GM18505 (cell line): ENCODE results near the gene PTPRR.

Experiments used
- ATAC-seq: cut with Tn5 transposase; IDR thresholded peaks from one replicate; pipeline ENCODE4 v1.9.1; 2021; ENCODE audit not compliant: unreplicated experiment
- POLR2A ChIP-seq: IDR thresholded peaks from 4 replicates; pipeline ENCODE4 v1.6.1; 2011; ENCODE audit warnings: borderline replicate concordance; ENCODE audit not compliant: insufficient read depth, insufficient read length; ENCODE audit errors: extremely low read depth

Gene PTPRR

DNA sequence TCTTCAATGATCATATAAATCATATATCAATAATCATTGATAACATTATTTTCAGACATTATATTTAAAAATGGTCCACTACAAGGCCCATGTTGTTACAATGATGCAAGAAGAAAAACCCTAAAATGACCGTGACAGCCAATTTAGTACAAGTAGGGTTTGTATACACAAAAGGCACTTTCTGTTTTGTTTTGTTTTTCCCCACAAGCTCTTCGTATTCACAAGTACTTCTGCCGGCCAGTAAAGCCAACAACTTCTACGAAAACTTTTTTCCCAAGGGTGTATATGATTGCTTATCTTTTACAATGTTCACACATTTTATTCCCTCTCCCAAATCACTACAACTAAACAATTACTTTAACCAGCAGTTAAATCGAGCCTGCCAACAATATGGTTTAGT, 292.9 kb downstream of the PTPRR start:
- TF ChIP-seq POLR2A, result no peak
- no peak for ATAC-seq

DNA sequence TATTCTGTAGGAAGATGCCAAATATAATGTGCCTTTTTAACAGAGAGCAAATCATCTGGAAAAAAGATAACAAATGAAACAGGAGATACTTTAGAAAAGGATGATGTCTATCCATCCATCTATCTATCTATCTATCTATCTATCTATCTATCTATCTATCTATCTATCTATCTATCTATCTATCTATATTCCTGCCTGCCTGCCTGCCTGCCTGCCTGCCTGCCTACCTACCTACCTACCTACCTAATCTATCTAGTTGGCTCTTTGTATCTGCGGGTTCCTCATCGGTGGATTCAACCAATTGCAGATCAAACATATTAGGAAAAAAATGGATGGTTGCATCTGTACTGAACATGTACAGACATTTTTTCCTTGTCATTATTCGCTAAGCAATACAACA, 294.4 kb downstream of the PTPRR start:
- ATAC-seq, result no peak
- TF ChIP-seq POLR2A, result no peak

DNA sequence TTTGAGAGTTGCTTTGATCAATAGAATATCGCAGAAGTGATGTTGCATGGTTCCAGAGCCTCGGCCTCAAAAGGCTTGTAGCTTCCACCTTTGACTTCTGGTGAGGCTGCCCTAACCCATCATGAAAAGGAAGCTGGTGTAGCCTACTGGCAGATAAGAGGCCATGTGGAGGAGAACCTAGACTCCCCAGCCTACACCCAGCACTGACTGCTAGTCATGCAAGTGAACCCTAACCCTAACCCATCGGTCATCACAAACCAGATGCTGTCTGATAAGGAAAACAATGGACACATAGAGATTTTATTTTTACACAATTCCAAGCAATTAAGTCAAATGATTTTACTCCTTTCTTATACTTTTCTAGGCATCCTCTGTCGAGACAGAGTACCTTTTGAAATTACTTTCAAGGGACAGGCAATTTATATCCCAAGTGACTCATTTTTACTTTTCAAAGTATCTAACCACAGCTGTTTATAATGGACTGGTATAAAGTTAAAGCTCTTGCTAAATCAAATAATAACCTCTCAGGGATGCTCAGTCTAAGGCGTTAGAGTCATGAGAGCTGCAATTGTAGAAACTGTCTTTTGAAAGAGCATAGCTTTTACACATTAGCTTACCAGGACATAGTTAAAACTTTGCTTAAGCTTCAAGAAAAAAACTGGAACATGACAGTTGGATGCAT, 300.9 kb downstream of the PTPRR start:
- ATAC-seq, result no peak
- no peak for TF ChIP-seq POLR2A

DNA sequence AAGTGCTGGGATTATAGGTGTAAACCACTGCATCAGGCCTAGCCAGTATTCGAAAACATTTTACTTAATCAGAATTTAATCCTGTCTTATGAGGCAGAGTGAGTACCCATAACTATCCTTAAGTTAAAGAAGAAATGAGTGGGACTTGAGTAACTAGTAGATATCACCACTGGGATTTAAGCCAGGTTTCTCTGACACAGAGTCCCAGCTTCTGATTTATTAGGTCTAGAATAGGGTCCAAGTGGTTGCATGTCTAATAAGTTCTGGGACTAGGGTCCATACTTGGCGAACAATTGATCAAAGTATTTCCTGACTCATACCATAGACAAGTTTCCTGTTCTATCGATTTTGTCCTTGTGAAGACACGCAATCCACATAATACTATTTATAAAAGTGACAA, 302.2 kb downstream of the PTPRR start:
- no peak for TF ChIP-seq POLR2A
- no peak for ATAC-seq

DNA sequence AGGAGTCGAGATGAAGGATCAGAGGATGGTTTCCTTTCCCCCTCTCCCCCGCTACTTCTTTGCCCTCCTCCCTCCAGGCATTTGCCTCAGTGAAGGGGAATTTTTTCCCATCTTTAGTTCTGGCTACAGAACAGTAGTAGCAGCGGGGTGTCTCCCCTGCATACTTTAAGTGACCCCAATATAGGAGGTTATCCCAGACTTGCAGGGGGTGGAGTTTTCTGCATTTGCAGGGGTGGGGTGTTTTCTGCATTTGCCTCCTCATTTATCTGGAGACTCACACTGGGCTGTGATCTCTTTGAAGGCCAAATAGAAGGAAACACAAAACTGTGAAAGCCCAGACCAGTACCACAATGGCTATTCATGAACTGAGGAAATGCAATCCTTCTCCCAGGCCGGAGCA, 303.1 kb downstream of the PTPRR start:
- ATAC-seq, result no peak
- no peak for TF ChIP-seq POLR2A

DNA sequence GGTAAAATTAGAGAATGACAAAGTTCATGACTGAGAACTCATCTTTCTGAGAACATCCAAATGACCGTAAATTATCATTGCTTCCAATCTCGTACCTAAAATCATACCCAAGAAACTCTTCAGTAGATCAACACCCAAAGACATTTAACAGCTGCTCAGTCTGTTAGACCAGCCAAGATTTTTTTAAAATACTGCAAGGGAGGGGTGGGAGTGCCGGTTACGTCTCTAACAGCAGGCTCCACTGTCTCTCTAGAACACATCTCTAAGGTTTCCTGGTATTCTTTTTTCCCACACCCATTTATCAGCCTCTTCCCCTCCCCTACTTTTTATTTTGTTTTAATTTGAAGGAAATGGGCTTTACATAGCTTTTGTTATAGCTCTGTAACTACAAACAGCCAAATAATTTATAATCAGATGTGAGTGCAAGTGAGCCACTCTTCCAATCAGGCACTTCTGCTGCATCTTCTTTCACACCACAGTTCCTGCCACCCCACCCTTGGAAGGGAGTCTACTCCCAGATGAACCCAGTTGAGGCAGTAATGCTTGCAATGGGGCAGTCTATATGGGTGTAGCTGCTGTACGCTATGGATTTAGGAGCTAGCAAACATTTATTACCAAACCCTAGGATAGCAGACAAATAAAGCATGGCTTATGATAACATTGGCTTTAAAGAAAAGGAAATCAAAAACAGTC, 305.2 kb downstream of the PTPRR start:
- TF ChIP-seq POLR2A, result no peak
- no peak for ATAC-seq

DNA sequence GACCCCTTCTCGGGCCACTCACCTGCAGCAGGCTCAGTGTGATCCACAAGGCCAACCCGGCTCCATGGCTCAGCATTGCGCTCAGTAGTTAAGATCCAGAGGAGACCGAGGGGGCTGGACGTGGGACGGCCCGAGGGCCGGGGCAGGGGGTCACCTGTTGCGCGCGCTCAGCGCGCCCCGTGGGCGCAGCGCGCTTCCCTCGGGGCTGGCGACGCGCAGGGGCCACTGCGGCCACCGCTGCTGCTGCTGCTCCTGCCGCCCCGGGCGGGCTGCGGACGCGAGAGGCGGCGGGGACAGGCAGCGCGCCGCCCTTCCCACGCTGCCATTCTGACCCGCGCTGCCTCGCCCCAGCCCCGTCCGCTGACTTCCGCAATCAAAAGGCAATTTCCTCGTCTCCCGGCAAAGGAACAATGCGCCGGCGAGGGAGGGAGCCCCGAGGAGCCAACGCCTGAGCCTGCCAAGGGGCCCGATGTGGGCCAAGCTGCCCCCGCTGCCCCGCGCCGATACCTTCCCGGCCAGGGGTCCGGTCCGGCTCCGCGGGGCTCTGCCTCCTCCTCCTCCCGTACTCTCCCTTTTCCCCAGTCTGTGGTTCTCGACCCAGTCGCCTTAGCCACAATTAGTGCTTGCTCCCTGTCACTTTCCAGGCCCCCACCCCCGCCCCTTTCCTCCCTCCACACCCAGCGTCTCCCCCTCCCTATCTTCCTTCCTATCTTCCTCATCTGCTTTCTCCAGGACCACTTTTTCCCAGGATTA, 310.6 kb downstream of the PTPRR start:
- ATAC-seq, result no peak
- no peak for TF ChIP-seq POLR2A

DNA sequence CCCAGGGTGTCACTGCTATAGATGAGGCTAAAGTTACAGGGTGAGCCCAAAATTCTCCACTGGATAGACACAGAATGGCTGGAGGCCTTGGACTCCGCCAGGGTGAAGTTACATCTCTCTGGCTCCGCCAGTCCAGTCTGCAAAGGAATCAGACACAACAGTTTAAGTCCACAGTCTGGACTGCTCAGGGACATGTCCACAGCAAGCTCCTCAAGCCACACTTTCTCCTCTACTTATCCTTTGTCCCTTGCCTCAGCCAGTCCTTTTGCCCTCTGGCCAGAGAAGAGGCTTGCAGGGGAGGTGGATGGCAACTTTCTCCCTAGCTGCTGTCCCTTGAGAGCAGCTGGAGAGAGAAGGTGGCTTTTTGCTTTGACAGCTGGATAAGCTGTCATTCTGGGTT, 311.3 kb downstream of the PTPRR start:
- no peak for TF ChIP-seq POLR2A
- ATAC-seq, result no peak

DNA sequence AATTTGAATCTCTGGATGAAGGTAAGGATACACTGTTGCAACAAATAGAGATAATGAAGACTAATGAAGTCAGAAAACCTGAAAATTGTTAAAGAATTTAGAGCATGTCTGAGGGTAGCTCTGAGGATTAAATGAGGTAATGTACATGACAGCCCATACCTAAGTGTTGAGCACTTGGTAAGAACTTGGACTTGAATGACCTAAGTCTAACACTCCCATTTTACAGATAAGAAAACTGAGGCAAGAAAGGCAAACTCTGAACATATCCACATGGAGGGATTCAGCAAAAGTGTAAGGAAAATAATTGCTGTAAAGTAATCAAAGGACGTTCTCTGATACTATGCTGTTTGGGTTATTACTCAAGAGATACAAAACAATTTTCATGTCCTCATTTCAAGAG, 312.4 kb downstream of the PTPRR start:
- no peak for TF ChIP-seq POLR2A
- ATAC-seq, result no peak

DNA sequence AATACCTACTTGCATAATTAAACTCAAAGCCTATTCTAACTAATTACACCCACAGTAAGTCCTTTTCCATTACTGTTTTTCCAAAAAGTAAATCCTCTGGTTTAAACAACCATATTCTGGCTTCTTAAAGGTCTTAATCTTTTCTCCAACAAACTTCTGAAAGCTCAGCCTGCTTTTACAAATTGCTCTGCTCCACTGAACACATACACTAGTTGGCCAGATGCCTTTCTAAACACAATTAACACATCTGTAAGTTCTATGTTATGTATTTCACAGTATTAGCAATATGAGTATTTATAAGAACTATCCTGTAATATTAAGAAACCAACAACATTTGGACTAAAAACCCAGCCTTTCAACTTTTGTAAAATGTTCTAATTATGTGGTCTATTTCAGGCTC, 313.4 kb downstream of the PTPRR start:
- no peak for TF ChIP-seq POLR2A
- no peak for ATAC-seq

DNA sequence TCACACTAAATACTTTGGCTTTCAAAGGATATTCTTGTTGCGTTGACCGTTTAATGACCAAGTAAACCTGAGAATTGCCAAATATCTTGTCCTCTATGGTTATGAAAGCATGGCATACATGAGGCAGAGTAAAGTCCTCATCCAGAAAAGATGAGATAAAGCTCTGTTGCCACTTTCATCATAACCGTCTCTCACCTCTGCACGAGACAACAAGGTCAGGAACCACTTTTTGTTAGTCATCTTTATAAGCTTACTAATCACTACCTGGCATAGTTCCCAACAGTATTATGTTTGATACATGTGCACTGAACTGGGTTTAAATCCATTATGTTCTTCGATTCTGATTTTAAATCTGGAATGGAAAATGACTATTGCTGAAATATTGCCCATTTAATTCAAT, 314.6 kb downstream of the PTPRR start:
- TF ChIP-seq POLR2A, result no peak
- ATAC-seq, result no peak

DNA sequence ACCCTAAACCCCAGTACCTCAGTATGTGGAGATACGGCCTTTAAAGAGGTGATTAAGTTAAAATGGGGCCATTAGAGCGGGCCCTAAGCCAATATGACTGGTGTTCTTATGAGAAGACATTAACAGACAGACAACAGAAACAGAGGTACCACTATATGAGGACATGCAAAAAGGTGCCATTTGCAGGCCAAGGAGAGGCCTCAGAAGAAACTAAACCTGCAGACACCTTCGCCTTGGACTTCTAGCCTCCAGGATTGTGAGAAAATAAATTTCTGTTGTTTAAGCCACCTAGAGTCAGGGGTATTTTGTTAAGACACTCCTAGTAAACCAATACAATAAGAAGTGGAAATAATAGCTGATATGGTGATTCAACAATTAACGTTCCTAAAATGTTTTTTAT, 315.9 kb downstream of the PTPRR start:
- no peak for ATAC-seq
- no peak for TF ChIP-seq POLR2A

DNA sequence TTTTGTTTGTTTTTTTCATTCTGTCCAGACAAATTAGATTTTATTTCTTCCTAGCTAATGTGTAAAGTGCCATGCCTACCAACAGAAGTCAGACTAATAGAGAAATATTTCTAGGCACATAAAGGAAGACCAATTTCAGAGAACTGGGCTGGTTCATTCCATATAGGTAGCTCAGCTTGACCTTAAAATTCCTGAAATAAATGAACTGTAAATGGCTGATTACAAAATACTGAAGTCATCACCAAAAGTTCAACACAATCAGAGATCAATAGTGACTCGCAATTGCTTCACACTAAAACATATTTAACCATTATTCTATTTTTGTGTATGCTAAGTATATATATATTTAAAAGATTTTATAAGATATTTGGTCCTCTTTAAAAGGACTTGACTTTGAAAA, 317.5 kb downstream of the PTPRR start:
- TF ChIP-seq POLR2A, result no peak
- no peak for ATAC-seq

DNA sequence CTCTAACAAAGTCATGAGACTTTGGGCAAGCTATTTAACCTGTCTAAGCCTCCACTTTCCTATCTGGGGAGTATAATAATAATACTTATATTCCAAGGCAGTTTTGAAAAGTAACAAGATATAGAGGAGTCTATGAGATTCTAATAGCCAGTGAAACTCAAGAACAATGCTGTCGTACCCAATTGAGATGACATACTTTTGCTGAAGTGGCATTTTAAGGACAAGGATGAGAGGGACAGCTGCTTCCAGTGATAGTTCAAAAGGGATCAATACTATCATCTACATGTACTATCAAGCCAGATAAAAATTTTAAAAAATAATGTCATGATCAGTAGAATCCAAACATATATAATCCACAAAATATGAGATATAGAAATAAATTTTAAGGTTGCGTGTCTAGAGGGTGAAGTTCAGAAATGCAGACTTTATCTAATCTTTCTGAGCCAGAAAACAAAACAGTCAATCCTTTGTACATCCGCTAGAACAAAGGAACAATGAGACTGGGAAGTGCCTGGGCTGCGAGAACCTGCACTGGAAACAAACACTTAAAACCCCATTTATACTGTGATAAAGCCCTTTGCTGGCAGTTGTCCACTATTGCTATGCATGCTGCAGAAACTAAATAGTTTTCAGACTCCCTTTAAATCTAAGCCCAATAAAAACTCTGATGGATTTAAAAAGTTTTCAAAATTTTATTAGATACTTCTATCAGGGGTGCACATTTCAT, 321.9 kb downstream of the PTPRR start:
- no peak for ATAC-seq
- TF ChIP-seq POLR2A, result no peak

DNA sequence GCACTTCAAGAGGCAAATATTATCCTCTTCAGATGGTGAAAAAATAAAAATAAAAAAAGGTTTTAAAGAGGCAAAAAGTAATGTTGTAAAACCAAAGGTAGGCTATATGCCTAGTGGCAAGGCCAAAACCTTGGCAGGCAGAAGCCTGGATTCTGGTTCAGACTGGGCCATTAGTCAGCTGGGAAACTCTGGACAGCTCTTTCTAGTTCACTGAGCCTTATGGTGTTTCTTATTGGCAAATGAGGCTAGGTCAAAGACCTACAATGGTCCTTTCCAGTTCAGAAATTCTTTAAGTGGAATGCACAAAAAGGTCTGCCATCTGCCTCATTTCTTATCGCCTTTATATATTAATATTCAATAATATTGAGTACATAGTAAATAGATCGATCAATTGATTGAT, 327.9 kb downstream of the PTPRR start:
- TF ChIP-seq POLR2A, result no peak
- no peak for ATAC-seq
